HG03469 (cell line): Measurements from ENCODE around the gene GRHPR.
"Not testable (repeated sequence)": the region's sequence is repeated elsewhere in the genome, so short reads cannot be mapped to it uniquely, and the experiment has no call there.

Source experiments
- ATAC-seq: cut with Tn5 transposase; IDR thresholded peaks from one replicate; pipeline ENCODE4 v1.9.1; 2021; ENCODE audit warnings: mild to moderate bottlenecking, moderate library complexity, moderate number of reproducible peaks; ENCODE audit not compliant: unreplicated experiment

Gene GRHPR

GRCh38 chr9:37422289-37423104 is at the start of gene GRHPR:
GRHPR (plus strand) TSS chr9:37422696; CDS start chr9:37422751, 55 bp downstream.
- peak; percentile 79 for ATAC-seq

DNA sequence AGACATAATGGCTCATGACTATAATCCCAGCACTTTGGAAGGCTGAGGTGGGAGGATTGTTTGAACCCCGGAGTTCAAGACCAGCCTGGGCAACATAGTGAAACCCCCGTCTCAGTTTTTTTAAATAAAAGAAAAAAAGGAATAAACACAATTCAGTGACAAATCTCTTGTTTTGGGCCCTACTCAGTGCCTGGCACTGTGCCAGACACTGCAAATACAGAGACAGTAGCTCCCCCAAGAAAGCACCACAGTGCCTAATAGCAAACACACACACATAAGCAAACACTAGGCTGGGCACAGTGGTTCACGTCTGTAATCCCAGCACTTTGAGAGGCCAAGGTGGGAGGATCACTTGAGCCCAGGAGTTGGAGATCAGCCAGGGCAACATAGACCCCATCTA is 49.7 kb upstream of the GRHPR start:
- no peak for ATAC-seq

GRCh38 chr9:37373621-37374020 is 48.9 kb upstream of the GRHPR start:
- no peak for ATAC-seq

DNA sequence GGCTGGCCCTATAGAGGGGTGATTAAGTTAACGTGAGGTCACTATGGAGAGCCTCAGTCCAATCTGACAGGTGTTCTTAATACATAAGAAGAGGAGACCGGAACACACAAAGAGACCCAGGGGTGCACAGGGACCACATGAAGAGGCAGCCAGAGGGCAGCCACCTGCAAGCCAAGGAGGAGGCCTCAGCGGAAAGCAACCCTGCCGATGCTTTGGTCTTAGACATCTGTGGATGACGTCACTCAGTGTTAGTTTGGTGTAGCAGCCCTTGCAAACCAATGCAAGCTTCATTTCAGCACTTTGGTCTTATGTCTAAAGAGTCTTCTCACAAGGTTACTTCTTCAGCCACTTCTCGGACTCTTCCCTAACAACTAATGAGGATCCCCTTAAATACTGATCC is 47.6 kb upstream of the GRHPR start:
- peak; percentile 28 for ATAC-seq

DNA sequence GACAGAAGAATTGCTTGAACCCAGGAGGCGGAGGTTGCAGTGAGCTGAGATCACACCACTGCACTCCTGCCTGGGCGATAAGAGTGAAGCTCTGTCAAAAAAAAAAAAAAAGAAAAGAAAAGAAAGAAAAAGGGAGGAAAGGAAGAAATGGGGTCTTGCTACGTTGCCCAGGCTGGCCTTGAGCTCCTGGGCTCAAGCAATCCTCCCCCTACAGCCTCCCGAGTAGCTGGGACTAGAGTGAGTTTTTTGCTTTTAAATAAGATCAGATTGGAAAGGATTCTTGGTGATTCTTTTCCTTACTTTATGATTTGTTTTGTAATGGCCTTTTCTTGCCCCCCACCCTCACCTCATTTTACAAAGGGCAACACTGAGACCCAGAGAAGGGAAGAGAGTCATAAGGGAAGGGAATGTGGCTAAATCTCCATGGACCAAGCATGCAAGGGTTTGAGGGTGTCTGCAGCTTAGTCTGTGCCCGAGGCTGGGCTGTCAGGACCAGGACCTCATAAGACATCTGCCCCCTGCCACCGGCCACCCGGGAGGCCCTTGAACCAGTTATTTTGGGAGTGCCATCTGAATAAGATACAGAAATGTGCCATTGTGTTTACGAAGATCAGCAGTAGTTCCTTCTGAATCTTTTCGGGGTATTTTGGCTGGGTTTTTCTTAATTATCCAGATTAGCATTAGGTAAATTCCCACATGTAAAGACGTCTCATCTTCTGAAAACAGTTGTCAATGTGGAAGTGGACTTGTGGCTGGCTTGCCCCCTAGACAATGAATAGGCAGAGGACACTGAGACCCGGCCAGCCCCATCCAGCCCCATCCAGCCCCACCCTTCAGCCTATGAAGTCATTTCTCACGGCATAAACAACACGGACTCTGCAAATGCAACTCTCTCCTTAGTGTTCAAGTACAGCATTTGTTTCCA is 44.5 kb upstream of the GRHPR start:
- ATAC-seq: no peak

DNA sequence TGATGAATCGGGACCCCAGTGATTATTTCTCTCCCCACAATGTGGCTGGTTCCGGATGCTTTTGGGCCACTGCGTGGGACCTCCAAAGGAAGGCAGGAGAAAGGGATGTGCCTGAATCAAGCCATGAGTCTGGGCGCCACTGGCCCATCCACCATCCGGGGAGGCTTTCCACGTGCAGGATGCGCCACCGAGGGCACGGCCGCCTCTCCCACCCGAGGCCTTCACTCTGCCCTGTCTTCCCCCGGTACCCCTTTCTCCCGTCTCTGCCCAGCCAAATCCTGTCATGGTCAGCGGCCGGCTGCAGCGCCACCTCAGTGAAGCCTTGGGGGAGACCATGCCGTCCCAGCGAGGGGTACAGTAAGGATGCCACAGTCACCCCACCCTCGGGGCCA is 43.9 kb upstream of the GRHPR start:
- no peak for ATAC-seq

- no peak for ATAC-seq
These were observed 42.7 kb upstream of the GRHPR start for GRCh38 chr9:37379835-37380234.

DNA sequence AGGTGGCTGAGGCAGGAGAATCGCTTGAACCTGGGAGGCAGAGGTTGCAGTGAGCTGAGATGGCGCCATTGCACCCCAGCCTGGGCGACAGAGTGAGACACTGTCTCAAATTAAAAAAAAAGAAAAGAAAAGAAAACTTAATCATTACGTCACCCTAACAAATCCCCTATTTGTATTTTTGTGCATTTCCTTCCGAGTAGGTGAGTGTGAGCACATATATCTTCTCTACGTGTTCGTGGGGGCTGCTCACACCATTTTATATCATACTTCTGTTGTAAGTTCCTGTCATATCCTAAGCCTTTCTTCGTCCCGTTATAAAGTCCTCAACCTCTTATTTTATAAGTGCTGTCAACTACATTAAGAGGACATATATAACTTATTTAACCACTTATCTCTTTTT is 41.9 kb upstream of the GRHPR start:
- no peak for ATAC-seq

- no peak for ATAC-seq
These were observed 41.3 kb upstream of the GRHPR start for GRCh38 chr9:37381094-37381741.

DNA sequence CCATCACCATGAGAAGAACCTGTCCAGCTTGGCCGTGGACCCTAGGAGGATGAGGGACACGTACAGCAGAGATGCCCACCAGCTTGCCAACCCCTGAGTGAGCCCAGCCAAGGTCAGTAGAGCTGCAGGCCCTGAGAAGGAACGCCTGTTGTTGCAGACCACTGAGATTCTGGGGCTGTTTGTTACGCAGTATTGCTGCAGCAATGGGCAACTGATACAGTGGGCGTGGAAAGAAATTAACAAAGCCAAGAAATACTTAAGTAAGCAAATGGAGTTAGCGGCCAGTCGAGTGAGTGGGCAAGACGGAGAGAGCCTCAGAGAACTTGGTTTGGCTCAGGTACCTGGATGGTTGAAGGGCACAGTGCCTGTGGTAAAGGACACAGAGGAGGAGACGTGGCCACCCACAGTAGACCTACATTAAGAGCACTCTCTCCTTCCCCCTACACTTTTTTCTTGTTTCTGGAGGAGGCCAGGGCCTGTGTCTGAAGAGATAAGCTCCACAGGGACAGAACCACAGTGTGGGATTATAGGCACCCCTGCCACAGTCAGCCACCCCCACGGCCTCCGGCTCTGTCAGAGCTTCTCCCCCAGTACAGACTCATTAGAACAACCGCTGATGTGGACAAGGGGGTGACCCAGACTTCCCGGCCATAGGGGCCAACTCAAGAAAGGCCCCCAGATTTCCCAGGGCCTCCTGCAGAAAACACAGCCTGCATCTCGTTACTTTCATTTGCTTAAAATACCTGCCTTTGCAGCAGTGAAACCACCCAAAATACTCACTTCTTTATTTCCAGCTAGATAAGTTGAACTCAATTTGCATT is 40.1 kb upstream of the GRHPR start:
- peak; percentile 33 for ATAC-seq

DNA sequence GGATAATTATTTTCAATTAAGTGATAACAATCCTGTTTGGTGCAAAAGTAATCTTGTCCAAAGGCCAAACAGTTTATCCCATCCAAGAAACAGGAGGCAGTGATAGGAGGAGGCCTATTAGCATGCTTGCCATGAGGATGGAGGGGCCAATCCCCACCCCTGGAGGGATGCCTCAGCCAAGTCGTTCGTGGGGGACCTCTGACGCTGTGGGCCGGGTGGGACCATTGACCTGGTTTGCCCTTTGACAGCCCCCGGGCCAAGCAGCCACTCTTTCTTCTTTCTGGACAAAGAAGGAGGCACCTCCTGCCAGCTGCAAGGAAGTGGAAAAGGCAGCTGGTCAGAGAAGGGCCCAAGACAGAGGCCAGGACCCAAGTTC is 39.5 kb upstream of the GRHPR start:
- no peak for ATAC-seq

DNA sequence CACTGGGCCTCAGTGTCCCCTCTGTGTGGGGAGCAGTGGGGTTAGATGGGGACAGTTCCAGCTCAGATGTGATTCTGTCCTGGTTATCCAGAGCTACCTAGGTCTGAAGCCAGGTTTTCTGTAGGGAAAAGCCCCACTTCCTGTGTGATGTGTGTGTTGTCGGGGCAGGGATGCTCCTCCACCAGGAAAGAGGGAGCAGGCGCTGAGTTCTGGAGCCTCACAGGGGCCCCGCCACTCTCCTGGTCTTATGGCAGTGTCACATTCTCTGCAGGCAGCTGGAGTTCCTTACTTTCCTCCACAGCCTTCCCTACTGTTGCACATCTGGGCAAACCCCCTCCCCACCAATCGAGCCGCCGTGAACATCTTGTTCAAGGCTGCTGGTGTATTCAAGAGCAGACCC is 39.1 kb upstream of the GRHPR start:
- ATAC-seq: no peak

- no peak for ATAC-seq
These were observed 38.4 kb upstream of the GRHPR start for GRCh38 chr9:37383876-37384746.

GRCh38 chr9:37385286-37385685 is 37.2 kb upstream of the GRHPR start:
- no peak for ATAC-seq

- no peak for ATAC-seq
These were observed 35.5 kb upstream of the GRHPR start for GRCh38 chr9:37386988-37387387.

DNA sequence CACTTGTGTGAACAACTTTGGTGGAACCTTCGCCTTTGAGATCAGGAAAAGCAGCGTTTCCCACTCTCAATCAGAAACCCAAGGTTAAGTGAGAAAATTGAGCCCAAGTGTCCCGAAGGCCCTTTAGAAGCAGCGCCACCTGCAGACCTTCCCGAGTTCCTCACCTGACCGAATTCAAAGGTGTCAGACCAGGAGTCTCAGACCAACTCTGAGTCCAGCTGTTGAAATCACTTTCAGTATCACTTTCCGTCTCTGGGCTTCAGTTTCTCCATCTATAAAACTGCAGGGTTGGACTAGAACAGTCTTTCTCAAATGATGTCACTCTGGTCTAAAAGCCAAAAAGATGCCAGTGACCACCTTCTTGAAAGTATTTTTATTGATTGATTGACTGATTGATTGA is 31.7 kb upstream of the GRHPR start:
- peak; percentile 56 for ATAC-seq

- no peak for ATAC-seq
These were observed 30.2 kb upstream of the GRHPR start for GRCh38 chr9:37392272-37392671.

DNA sequence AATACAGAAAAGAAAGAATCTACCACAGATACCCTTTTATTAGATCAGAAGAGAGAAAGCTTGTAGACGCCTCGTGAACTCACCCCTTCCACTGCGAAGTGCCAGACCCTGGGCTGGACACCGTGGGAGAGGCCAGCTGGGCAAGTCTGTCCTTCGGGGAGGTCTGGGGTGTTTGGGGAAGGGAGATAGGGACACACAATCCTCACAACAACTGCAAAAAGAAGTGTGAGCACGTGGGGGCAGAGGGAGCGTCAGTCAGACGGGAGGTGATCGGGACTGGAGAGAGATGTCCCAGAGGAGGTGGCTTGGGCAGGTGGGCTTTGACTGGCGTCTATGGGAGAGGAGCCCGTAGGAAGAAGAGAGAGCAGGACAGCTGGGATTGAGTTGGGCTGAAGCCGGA is 27.3 kb upstream of the GRHPR start:
- no peak for ATAC-seq

- no peak for ATAC-seq
These were observed 26.8 kb upstream of the GRHPR start for GRCh38 chr9:37395663-37396062.

DNA sequence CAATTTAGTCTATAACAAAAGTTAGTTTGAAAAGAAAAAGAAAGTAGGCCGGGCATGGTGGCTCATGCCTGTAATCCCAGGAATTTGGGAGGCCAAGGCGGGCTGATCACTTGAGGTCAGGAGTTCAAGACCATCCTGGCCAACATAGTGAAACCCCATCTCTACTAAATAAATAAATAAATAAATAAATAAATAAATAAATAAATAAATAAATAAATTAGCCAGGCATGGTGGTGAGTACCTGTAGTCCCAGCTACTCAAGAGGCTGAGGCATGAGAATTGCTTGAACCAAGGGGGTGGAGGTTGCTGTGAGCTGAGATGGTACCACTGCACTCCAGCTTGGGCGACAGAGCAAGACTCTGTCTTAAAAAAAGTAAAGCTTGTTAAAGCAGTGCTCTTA is 24.5 kb upstream of the GRHPR start:
- ATAC-seq: not testable (repeated sequence)
